Astrocyte of the cerebellum (primary cell): ENCODE results near the gene KCNIP4.

Experiments
- DNase-seq: peaks from one replicate; pipeline ENCODE4 v3.0.0-alpha.2; 2011; ENCODE audit warnings: low read depth
- H3K4me3 ChIP-seq: 2 replicates; pipeline ENCODE4 v1.5.1; 2011; ENCODE audit warnings: mild to moderate bottlenecking, low read depth, low read length, moderate library complexity
- CTCF ChIP-seq: IDR thresholded peaks from 2 replicates; pipeline ENCODE4 v1.5.1; 2012; ENCODE audit warnings: low read length, low read depth, moderate library complexity, mild to moderate bottlenecking; ENCODE audit errors: missing control alignments
- in situ Hi-C: cut with HindIII; loops from 2 replicates; pipeline ENCODE4 v1.10.0; 2017; ENCODE audit warnings: low sequenced_read_pairs

KCNIP4 gene

GRCh38 chr4:21544955-21545354, 403.6 kb downstream of the KCNIP4 start:
- no peak overlapping the region for H3K4me3 ChIP-seq
- TF ChIP-seq CTCF = no peak
- in situ Hi-C loops = no loop called here
- no peak for DNase-seq

GRCh38 chr4:21544415-21544814, 404.2 kb downstream of the KCNIP4 start:
- no peak for TF ChIP-seq CTCF
- in situ Hi-C loops = no loop called here
- H3K4me3 ChIP-seq = no peak overlapping the region
- DNase-seq = no peak

GRCh38 chr4:21543514-21543913, 405.1 kb downstream of the KCNIP4 start:
- H3K4me3 ChIP-seq = no peak overlapping the region
- no peak for TF ChIP-seq CTCF
- in situ Hi-C loops = no loop called here
- DNase-seq = no peak

- in situ Hi-C loops = no loop called here
- TF ChIP-seq CTCF = no peak
- H3K4me3 ChIP-seq = no peak overlapping the region
- DNase-seq = no peak
Measured at GRCh38 chr4:21535898-21536297, 412.7 kb downstream of the KCNIP4 start.

GRCh38 chr4:21531048-21531447, 417.5 kb downstream of the KCNIP4 start:
- TF ChIP-seq CTCF = no peak
- H3K4me3 ChIP-seq = no peak overlapping the region
- DNase-seq = no peak
- in situ Hi-C loops = no loop called here

- in situ Hi-C loops = no loop called here
- no peak for TF ChIP-seq CTCF
- DNase-seq = no peak
- no peak overlapping the region for H3K4me3 ChIP-seq
Measured at GRCh38 chr4:21529214-21529613, 419.4 kb downstream of the KCNIP4 start.

- no peak for DNase-seq
- in situ Hi-C loops = no loop called here
- no peak for TF ChIP-seq CTCF
Measured at GRCh38 chr4:21522296-21522695, 426.3 kb downstream of the KCNIP4 start.

More at GRCh38 chr4:21522296-21522695, 426.3 kb downstream of the KCNIP4 start:
- H3K4me3 ChIP-seq = no peak overlapping the region
